ENCODE results near the gene EVI5. TPM values are rescaled to one million over a fixed set of nuclear protein-coding genes. Genes with fewer than 3 reads are reported as not detected.
"Not testable (repeated sequence)": the region's sequence is repeated elsewhere in the genome, so short reads cannot be mapped to it uniquely, and the experiment has no call there.

The EVI5 gene
- polyA plus RNA-seq, 1 donor, result 11.5 TPM

DNA sequence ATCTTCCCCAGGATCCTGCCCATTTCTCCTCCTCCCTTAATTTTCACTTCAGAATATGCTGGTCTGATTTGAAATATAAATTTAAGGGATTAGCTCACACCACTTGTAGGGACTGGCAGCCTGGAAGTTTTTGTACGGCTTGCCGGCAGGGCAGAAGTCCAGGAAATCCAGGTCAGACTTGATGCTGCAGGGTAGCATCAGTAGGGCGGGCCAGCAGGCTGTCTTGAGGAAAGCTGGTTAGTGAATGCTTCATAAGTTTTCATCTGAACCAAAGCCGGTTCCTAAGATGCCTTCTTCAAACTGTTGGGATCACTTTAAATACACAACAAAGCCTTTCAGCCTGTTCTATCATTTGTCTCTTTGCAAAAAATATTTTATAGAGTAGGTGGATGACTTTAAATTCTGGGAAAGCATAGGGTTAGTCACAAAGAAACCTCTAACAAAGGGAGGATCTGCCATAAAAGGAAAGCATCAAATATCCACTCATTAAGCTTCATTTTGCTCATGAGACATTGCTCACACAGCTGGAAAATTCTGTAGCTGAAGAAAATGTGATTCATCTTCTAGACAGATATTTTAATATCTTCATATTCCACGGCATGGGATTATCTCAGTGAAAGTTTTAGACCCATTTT is 207.5 kb downstream of the EVI5 start:
- DNase-seq (ENCODE audit: low read depth), result no peak

DNA sequence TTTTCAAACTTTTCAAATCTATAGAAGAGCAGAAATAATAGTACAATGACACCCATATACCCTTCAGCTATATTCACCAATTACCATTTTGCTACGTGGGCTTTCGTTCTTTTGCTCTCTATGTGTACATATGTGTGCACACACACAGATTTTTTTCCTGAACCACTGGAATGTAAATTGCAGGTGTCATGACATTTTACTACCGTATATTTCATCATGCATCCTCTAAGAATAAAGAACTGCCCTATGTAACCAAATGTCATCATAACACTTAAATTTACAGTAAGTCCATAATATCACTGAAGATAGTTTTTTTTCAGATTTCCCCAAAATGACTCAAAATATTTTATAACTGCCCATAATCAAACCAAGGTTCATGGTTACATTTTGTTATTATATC is 209.8 kb downstream of the EVI5 start:
- DNase-seq (ENCODE audit: low read depth), result no peak

DNA sequence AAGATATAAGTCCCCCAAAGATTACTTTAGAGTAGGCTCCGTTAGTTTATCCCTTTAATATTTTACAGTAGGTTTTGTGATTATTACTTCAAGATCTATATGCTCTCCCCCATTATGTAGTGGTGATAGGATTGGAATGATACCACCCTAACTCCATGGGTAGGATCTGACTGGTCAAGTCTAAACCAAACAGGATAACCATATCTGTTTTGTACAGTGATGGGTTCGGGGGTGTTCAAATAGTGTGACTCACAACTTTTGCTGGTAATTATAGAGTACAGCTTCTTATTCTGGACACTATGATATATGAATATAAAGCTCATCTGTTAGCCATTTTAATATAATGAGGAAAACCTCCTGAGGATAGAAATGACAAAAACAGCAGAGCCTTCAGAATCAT is 212.4 kb downstream of the EVI5 start:
- no peak for DNase-seq (ENCODE audit: low read depth)

- no peak for DNase-seq (ENCODE audit: low read depth)
Measured at GRCh38 chr1:92571578-92571977, 213.3 kb downstream of the EVI5 start.

DNA sequence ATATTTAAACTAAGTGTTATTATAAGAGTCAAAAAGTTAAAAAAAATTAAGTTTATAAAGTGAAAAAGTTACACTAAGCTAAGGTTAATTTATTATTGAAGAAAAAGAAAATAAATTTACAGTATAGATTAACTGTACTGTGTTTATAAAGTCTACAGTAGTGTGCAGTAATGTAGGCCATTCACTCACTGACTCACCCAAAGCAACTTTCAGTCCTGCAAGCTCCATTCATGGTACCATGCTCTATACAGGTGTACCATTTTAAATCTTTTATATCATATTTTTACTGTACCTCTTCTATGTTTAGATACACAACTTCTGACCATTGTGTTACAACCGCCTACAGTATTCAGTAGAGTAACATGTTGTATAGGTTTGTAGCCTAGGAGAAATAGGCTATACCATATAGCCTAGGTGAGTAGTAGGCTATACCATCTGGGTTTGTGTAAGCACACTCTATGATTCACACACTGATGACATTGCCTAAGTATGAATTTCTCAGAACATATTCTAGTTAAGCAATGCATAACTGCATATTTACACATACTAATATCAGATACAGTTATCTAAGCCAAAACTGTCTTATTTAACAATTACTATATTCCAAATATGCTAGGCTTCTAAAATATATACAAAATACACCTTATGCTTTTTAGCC is 217.6 kb downstream of the EVI5 start:
- DNase-seq (ENCODE audit: low read depth), result no peak

GRCh38 chr1:92563457-92564216 is 221.3 kb downstream of the EVI5 start:
- DNase-seq (ENCODE audit: low read depth), result no peak

DNA sequence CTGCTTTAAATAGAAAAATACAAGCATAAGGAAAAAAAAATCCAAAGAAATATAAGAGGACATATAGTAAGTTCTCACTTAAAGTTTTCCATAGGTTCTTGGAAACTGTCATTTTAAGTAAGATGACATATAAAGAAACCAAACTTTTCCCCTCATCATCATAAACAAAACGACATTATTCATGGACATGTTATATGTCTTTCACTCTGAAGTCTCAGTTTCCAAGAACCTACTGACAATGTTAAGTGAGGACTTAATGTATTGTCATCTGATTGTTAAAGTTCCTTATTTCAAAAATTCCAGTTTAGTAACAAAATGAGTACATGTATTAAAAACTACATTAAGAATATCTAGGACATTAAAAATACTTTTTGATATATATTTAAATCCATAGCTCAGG is 228.6 kb downstream of the EVI5 start:
- no peak for DNase-seq (ENCODE audit: low read depth)

DNA sequence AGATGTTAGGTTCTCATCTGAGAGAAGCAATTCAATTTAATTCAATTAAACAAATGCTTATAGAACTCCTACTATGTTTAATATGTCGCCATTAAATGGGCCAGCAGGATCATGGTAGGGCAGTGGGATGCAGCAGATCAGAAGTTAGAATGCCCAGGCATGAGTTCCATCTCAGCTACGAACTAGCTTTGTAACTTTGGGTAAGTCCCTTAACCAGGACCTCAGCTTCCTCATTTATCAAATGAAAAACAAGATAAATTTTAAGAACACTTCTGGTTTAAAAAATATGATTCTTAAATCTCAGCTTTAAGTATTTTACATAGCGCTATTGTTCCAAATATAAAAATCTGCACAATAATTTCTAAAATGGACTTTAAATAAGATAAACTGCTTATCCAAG is 230.7 kb downstream of the EVI5 start:
- DNase-seq (ENCODE audit: low read depth), result no peak

GRCh38 chr1:92551916-92552315 is 233.0 kb downstream of the EVI5 start:
- no peak for DNase-seq (ENCODE audit: low read depth)

DNA sequence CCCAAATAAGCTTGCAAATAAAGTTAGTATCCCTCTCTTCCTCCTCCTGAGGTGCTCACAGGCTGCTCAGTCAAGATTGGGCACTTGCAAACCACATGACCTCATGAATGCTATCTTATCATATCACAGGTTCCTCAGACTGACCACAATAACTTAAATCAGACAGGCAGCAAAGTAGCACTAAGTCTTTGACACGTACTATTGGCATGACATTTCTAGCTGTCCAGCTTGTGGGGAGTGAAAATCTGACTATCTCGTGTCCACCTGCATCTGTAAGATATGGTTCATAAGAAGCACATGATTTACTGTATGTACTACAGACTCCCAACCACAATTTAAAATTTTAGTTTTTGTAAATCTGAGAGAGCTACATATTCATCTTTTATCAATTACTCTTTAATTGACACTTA is 240.1 kb downstream of the EVI5 start:
- DNase-seq (ENCODE audit: low read depth), result no peak

DNA sequence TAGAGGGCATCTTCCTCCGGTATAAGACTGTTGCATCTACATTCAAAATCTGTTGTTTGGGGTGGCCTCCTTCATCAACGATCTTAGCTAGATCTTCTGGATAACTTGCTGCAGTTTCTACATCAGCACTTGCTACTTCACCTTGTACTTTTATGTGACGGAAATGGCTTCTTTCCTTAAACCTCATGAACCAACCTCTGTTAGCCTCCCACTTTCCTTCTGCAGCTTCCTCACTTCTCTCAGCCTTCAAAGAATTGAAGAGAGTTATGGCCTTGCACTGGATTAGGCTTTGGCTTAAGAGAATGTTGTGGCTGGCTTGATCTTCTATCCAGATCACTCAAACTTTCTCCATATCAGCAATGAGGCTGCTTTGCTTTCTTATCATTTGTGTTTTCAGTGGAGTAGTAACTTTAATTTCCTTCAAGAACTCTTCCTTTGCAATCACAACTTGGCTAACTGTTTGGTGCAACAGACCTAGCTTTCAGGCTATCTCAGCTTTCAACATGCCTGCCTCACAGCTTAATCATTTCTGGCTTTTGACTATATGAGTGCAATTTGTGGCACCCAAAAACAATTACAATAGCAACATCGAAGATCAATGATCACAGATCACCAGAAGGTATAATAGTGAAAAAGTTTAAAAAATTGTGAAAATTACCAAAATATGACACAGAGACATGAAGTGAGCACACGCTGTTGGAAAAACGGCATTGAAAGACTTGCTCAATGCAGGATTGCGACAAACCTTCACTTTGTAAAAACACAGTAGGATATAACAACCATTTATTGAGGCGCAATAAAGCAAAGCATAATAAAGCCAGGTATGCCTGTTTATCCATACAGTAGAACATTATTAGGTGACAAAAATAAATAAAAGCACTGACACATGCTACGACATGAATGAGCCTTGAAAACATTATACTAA is 241.5 kb downstream of the EVI5 start:
- no peak for DNase-seq (ENCODE audit: low read depth)

GRCh38 chr1:92538413-92539061 is 246.4 kb downstream of the EVI5 start:
- no peak for DNase-seq (ENCODE audit: low read depth)

DNA sequence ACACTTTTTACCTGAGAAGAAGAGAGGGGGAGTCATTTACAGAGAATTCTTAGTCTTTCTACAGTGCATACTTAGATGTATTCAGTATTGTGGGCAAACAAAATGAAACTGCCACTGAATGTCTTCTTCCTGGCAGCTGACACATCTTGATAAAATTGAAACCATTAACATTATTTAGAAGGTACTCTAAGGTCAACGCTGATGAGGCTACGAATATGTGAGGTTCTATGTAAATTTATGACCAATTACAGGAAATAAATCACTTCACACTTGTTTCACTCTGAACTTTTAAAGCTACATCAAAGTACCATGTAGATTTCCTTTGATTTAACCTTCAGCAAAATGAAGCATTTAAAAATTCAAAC is 246.9 kb downstream of the EVI5 start:
- no peak for DNase-seq (ENCODE audit: low read depth)

DNA sequence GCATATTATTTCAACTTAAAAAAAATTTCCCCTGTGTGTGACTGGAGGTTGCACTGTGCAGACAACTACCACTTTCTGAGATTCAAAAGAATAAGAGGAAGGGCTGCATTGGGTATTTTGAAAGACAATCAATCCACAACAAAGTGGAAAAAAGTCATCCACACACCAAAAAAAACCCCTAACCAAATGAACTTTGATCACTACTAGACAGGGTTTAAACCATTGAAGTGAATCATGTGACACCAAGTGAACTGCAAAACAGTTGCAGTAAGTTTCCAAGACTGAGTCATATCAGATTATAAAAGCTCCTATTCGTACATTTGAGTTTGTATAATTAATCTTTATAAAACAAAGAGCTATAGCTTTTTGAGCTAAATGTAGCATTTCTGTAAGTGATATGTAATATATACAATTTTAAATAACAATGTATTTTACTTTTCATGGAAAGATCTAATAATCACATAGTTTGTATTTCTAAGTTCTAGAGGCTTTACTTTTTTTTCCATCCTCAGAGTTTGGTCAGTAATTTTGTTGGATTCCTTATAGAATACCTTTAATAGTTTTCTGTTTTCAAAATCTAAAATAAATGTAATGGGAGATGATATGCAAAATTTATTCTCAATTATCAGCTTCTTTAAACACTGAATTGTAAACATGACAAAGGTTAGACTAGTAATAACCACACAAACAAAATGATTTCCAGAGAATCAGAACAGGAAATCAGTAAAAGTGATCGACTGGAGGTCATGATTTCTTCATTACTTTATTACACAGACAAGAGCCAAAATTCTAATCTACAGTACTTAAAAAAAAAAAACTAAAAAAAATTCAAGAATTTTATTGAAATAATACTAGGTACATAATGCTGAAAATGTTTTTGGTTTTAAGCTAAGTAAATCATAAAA is 247.7 kb downstream of the EVI5 start:
- no peak for DNase-seq (ENCODE audit: low read depth)

DNA sequence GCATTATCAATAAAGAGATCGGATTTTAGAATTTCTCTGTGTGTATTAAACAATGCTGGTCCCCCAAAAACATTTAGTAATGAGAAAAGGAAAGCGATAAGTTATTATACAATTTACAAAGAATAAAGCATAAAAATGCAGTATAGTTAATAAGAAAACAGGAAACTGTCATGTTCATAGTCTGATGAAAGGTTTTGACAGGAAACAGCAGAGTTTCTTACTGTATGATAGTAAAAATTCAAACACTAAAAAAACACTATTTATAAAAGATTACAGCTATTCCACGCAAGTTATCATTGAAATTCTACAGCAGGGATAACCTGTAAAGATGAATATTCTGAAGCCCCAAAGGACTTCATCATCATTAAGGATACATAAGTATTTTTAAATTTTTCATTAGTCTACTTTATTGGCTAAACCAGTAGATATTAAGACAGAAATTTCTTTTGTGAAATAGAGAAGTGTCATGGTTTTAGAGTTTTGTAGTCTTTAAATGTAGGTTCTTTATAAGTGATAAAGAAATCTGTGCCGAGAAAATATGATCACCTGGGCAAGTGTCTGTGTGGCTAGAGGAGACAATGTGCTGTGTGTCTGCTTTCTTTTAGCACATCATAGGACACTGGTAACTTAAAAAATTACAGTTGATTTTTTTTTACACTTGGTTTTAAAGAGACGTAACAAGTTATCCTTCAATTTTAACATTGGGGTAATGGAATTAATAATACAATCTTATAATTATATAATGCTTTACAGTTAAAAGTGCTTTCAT is 248.5 kb downstream of the EVI5 start:
- DNase-seq (ENCODE audit: low read depth), result no peak

DNA sequence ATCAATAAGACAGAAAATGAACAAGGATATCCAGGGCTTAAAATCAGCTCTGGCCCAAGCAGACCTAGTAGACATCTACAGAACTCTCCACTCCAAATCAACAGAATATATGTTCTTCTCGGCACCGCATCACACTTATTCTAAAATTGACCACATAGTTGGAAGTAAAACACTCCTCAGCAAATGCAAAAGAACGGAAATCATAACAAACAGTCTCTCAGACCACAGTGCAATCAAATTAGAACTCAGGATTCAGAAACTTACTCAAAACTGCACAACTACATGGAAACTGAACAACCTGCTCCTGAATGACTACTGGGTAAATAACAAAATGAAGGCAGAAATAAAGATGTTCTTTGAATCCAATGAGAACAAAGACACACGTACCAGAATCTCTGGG is 252.5 kb downstream of the EVI5 start:
- DNase-seq (ENCODE audit: low read depth), result not testable (repeated sequence)

GRCh38 chr1:92531939-92532338 is 253.0 kb downstream of the EVI5 start:
- not testable (repeated sequence) for DNase-seq (ENCODE audit: low read depth)

- no peak for DNase-seq (ENCODE audit: low read depth)
Measured at GRCh38 chr1:92527670-92528069, 257.2 kb downstream of the EVI5 start.

- not testable (repeated sequence) for DNase-seq (ENCODE audit: low read depth)
Measured at GRCh38 chr1:92524944-92525590, 259.8 kb downstream of the EVI5 start.
